Testis (tissue), 3 donors: ENCODE measurements around the gene RAD51. TPM values are rescaled to one million over a fixed set of nuclear protein-coding genes. Genes with fewer than 3 reads are reported as not detected.

Source experiments
- DNase-seq: peaks from one replicate; pipeline ENCODE4 v3.0.0-alpha.2; 2019
- H3K27ac ChIP-seq, 2 donors: fragments of 200-600 bp; sonication (generic); one replicate each; pipeline ENCODE4 v1.5.1; 2019
- H3K27me3 ChIP-seq: fragments of 200-600 bp; sonication (generic); one replicate; pipeline ENCODE4 v1.5.1; 2019
- H3K36me3 ChIP-seq: fragments of 200-600 bp; sonication (generic); one replicate; pipeline ENCODE4 v1.5.1; 2017; ENCODE audit warnings: low read depth; ENCODE audit errors: missing control alignments
- H3K4me1 ChIP-seq: fragments of 200-600 bp; sonication (generic); one replicate; pipeline ENCODE4 v1.5.1; 2019
- H3K4me3 ChIP-seq, 2 donors: fragments of 200-600 bp; sonication (generic); one replicate each; pipeline ENCODE4 v1.5.1; 2017 to 2019
- H3K9me3 ChIP-seq: fragments of 200-600 bp; sonication (generic); one replicate; pipeline ENCODE4 v1.5.1; 2017
- POLR2A ChIP-seq: fragments of 450-650 bp; IDR thresholded peaks from one replicate; pipeline ENCODE4 v1.6.1; 2017; ENCODE audit warnings: antibody characterized with exemption, mild to moderate bottlenecking, moderate library complexity
- WGBS, 2 donors: methylation state at CpG; one replicate each; pipeline ENCODE4 v1.1.5; 2018; 5-methylcytosine and 5-hydroxymethylcytosine counted together
- intact Hi-C: fragments of 100-400 bp; cut with DNase I; formaldehyde crosslinking; loops from one replicate; pipeline ENCODE4 v1.15.1; 2023; ENCODE audit warnings: low total_unique reads
- polyA plus RNA-seq: library from polyadenylated mRNA; stranded (reverse); fragments of 350-450 nt; fragmentation: Illumina TruSeq; extraction: RNeasy Lipid Tissue Mini Kit (QIAGEN cat#74804); gene quantifications from one replicate; pipeline ENCODE4 v1.2.3, GENCODE V29; 2014; ENCODE audit warnings: low read depth, low replicate concordance; ENCODE audit not compliant: insufficient read depth
- total RNA-seq, 2 donors: library from RNA; depleted of rRNA; stranded (reverse); fragments of >200 nt; gene quantifications; one replicate each; pipeline ENCODE4 v1.2.3, GENCODE V29; 2016
- TF ChIP-seq, protein P1 (sequence below), 3 experiments: fragments of 450-650 bp in 2 of 3; fragments of 200-600 bp in 1 of 3; sonication (generic) in 1 of 3; IDR thresholded peaks; one replicate each; pipeline ENCODE4 v1.5.1; 2016 to 2019; ENCODE audit warnings: antibody characterized with exemption in 3 of 3, mild to moderate bottlenecking in 2 of 3, moderate library complexity in 1 of 3

Gene RAD51
- total and polyA plus RNA-seq, 3 donors from 2014 or later, result 13.8 to 76.1 (median 16.9) TPM

DNA sequence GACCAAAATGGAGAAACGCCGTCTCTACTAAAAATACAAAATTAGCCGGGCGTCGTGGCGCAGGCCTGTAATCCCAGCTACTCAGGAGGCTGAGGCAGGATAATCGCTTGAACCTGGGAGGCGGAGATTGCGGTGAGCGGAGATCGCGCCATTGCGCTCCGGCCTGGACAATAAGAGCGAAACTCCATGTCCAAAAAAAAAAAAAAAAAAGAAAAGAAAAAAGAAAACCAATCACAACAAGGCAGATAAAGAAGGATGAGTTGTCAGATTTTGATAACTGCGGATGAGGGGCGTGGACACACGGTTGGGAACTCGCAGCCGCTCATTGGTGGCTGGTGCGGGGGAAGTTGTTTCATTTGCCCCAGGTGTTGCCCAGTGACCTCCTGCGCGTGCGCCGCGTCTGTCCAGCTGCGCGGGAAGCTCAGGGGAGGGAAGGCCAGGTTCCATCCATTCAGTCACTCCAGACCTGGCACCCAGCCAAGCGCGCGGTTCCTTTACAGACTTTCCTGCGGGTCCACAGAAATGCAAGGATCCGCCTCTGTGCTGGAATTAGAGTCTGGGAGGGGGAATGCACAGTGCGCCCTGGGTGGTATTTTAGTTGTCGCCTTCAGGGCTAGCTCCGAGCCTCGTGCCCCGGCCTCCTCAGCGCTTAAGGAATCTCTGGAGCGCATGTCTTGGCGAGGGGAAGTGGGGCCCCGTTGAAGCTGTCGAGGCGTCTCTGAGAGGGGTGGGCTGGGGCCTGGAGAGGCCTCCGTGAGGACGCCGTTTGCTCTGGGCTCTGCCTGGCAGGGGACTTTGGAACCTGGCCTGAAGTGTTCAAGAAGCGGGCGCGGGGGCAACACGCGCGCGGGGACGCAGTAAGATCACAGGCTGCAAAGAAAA is 68.2 kb downstream of the RAD51 start:
- intact Hi-C loops, result no loop called here
- 27 to 29% methylated on average over 40 to 55 of the region's 55 CpGs for WGBS, 2 donors
- Histone ChIP-seq H3K27me3 (no peaks in the 10 kb centered on the region), H3K9me3 (no peaks in the 10 kb centered on the region), H3K36me3 (no peaks in the 10 kb centered on the region), H3K27ac (peak overlapping the region; percentile 64 to 83), H3K4me1 (peaks cover 19% of the 10 kb centered on the region), H3K4me3 (peak overlapping the region; percentile 50 to 61)
- peak; percentile 72 for DNase-seq
- TF ChIP-seq, protein P1, sequence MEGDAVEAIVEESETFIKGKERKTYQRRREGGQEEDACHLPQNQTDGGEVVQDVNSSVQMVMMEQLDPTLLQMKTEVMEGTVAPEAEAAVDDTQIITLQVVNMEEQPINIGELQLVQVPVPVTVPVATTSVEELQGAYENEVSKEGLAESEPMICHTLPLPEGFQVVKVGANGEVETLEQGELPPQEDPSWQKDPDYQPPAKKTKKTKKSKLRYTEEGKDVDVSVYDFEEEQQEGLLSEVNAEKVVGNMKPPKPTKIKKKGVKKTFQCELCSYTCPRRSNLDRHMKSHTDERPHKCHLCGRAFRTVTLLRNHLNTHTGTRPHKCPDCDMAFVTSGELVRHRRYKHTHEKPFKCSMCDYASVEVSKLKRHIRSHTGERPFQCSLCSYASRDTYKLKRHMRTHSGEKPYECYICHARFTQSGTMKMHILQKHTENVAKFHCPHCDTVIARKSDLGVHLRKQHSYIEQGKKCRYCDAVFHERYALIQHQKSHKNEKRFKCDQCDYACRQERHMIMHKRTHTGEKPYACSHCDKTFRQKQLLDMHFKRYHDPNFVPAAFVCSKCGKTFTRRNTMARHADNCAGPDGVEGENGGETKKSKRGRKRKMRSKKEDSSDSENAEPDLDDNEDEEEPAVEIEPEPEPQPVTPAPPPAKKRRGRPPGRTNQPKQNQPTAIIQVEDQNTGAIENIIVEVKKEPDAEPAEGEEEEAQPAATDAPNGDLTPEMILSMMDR (IDR thresholded peaks at IDR 0.05), result no peak
- no peak for TF ChIP-seq POLR2A

DNA sequence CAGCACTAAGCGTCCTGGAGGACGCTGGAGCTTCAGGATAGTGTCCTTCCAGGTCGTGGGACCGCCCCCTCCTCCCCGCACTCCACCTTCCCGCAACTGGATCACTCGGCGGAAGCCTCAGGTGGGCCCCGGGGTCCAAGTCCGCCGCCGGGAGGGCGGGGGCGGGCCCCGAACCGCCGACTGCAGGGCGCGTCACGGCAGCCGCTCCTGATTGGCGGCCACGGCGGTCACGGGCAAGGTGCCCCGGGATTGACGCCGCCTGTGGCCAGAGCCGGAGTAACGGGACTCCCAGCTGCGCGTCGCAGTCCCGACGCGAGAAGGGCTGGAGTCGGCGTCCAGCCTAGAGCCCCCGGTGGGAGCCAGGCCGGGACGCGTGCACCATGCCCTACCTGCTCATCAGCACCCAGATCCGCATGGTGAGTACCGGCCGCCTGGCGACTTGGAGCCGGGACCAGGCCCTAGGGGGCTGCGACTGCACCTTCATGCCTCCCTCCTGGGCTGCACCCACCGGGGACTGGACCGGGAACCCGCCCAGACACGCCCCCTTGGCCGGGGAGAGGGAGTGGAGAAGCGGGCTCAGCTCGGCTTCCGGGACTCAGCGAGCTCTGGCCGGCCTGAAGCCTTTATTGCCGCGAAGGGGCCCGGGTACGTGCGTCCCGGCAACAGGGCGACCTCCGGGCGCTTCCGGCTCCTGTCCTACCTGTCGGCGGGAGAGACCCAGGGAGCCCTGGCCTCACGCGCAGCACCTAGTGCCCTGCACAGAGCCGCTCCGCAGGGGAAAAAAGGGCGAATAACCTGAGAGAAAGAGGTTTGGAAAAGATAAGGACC is 69.0 kb downstream of the RAD51 start, which contains the start of gene GCHFR:
Gene GCHFR, plus strand, starts transcription at position 268 of the 828 bp plus-strand sequence. Its CDS starts 113 bp downstream, at position 381.
- H3K4me1 ChIP-seq, result peaks cover 19% of the 10 kb centered on the region
- peak; percentile 75 for DNase-seq
- intact Hi-C loops, result no loop called here
- H3K9me3 ChIP-seq, result no peaks in the 10 kb centered on the region
- peak within 1 kb of the TSS; percentile 50 to 61 for H3K4me3 ChIP-seq
- TF ChIP-seq POLR2A, result no peak
- TF ChIP-seq, protein P1 (IDR thresholded peaks at IDR 0.05), result peak in 2 of 3 experiments; percentile 21 to 33
- H3K36me3 ChIP-seq, result no peaks in the 10 kb centered on the region
- peak within 1 kb of the TSS; percentile 64 to 83 for H3K27ac ChIP-seq
- WGBS, 2 donors, result 0 to 1% methylated on average over 15 to 65 of the region's 75 CpGs
- no peaks in the 10 kb centered on the region for H3K27me3 ChIP-seq

DNA sequence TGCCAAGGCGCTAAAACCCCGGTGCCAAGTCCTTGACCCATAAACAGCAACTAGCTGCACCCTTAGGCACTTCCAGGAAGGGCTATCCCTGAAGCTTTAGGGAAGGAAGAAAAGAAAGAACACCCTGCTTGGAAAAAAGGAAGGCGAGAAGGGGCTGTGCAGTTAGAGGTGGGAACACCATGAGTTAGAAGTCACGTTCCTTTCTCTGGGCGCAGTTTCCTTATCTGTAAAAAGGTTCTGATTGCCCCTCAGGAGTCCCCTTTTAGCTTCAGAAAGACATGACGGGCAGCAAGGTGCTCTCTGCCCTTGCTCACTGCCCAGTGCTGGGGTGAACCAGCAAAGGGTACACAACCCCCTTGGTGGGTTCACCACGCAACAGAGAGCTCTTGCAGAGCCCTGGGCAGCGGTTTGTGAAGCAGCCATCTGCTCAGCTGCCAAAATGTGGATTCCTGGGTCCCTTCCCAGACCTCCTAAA is 69.7 kb downstream of the RAD51 start:
- Histone ChIP-seq H3K4me1 (peaks cover 19% of the 10 kb centered on the region), H3K9me3 (no peaks in the 10 kb centered on the region), H3K36me3 (no peaks in the 10 kb centered on the region), H3K27ac (peak overlapping the region; percentile 64 to 83), H3K27me3 (no peaks in the 10 kb centered on the region), H3K4me3 (peak overlapping the region; percentile 50 to 61)
- intact Hi-C loops, result no loop called here
- TF ChIP-seq, protein P1 (IDR thresholded peaks at IDR 0.05), result no peak
- TF ChIP-seq POLR2A, result no peak
- no peak for DNase-seq
- 13 to 25% methylated on average over 8 of the region's 8 CpGs for WGBS, 2 donors

DNA sequence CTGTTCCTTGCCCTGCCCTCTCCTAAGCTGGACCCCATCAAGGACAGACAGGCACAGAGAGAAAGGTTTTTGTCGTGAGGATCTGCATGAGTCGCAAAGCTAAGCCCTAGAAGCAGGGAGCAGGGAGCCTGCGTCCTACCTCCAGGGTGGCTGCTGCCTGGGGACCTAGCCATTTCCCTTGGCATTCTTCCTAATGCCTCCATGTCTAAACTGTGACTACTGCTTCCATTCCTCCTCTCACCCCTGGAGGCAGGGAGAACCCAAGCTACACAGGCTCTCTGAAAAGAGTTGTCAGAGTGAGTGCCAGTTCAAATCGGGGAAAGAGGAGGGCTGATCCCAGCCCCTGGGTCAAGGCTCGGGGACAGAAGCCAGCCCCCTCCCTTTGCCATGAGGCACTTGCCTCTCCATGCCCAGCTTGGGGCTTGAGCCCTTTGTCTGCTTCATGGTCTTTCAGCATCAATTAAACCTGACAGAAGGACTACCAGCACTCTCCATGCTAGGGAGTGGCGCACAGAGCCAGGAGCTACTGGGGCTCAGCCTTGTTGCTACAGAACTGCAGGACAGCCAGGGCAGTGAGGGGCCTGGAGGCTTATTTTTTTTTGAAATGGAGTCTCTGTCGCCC is 71.3 kb downstream of the RAD51 start:
- H3K9me3 ChIP-seq, result no peaks in the 10 kb centered on the region
- H3K4me1 ChIP-seq, result peaks cover 19% of the 10 kb centered on the region
- peak overlapping the region in 1 of 2 donors; percentile 42 for H3K27ac ChIP-seq
- H3K4me3 ChIP-seq, result no peak overlapping the region
- WGBS, 2 donors, result 62 to 71% methylated on average over 6 to 7 of the region's 7 CpGs
- no peak for TF ChIP-seq POLR2A
- TF ChIP-seq, protein P1 (IDR thresholded peaks at IDR 0.05), result no peak
- intact Hi-C loops, result no loop called here
- no peak for DNase-seq
- no peaks in the 10 kb centered on the region for H3K36me3 ChIP-seq
- H3K27me3 ChIP-seq, result no peaks in the 10 kb centered on the region
